Smooth muscle cell (in vitro differentiated cells): ENCODE measurements around the gene AGR3. TPM values are rescaled to one million over a fixed set of nuclear protein-coding genes. Genes with fewer than 3 reads are reported as not detected.

Experiments
- DNase-seq: peaks from one replicate; lab custom pipeline; 2025; ENCODE audit not compliant: unreplicated experiment; lab: John Stamatoyannopoulos, UW
- H2AFZ ChIP-seq: fragments of 200-600 bp; sonication (generic); 2 replicates; pipeline ENCODE4 v1.6.0; 2016; ENCODE audit warnings: antibody characterized with exemption, low read depth, mild to moderate bottlenecking
- H3F3A ChIP-seq: fragments of 200-600 bp; sonication (generic); 2 replicates; pipeline ENCODE4 v1.6.0; 2017; ENCODE audit warnings: antibody characterized with exemption, low read depth
- H3K27ac ChIP-seq: fragments of 200-600 bp; sonication (generic); 2 replicates; pipeline ENCODE4 v1.5.1; 2016; ENCODE audit warnings: low read depth, mild to moderate bottlenecking
- H3K27me3 ChIP-seq: fragments of 200-600 bp; sonication (generic); 2 replicates; pipeline ENCODE4 v1.6.1; 2016; ENCODE audit warnings: low read depth, mild to moderate bottlenecking
- H3K36me3 ChIP-seq: fragments of 200-600 bp; sonication (generic); 2 replicates; pipeline ENCODE4 v1.5.1; 2016; ENCODE audit warnings: low read depth
- H3K4me1 ChIP-seq: fragments of 200-600 bp; sonication (generic); 2 replicates; pipeline ENCODE4 v1.5.1; 2016; ENCODE audit warnings: low read depth
- H3K4me2 ChIP-seq: fragments of 200-600 bp; sonication (generic); 2 replicates; pipeline ENCODE4 v1.6.0; 2016; ENCODE audit warnings: mild to moderate bottlenecking
- H3K4me3 ChIP-seq: fragments of 200-600 bp; sonication (generic); 2 replicates; pipeline ENCODE4 v1.5.1; 2016; ENCODE audit warnings: mild to moderate bottlenecking
- H3K79me2 ChIP-seq: fragments of 200-600 bp; sonication (generic); 2 replicates; pipeline ENCODE4 v1.6.0; 2016; ENCODE audit warnings: low read depth, mild to moderate bottlenecking
- H3K9ac ChIP-seq: fragments of 200-600 bp; sonication (generic); 2 replicates; pipeline ENCODE4 v1.6.0; 2016; ENCODE audit warnings: low read depth
- H3K9me3 ChIP-seq: fragments of 200-600 bp; sonication (generic); replicated peaks from 2 replicates; pipeline ENCODE4 v1.5.1; 2016; ENCODE audit warnings: low read depth
- H4K20me1 ChIP-seq: fragments of 200-600 bp; sonication (generic); 2 replicates; pipeline ENCODE4 v1.6.0; 2016; ENCODE audit warnings: low read depth
- CTCF ChIP-seq: fragments of 200-600 bp; sonication (generic); IDR thresholded peaks from 2 replicates; pipeline ENCODE4 v1.5.1; 2017; ENCODE audit warnings: borderline replicate concordance, mild to moderate bottlenecking, antibody characterized with exemption; ENCODE audit not compliant: insufficient read depth, poor library complexity, severe bottlenecking
- WGBS: methylation state at CpG from one replicate; pipeline ENCODE4 v1.1.7; 2016; ENCODE audit warnings: low lambda C conversion rate; 5-methylcytosine and 5-hydroxymethylcytosine counted together
- polyA plus RNA-seq: library from polyadenylated mRNA; unstranded; fragments of >200 nt; fragmentation: Nextera tagmentation; extraction: Ambion mirVana; gene quantifications from 2 replicates; pipeline ENCODE4 v1.2.1, GENCODE V29; 2016
- total RNA-seq: library from RNA; depleted of rRNA; stranded (reverse); fragments of >200 nt; gene quantifications from 2 replicates; pipeline ENCODE4 v1.2.3, GENCODE V29; 2014

The AGR3 gene
- total and polyA plus RNA-seq, 2 experiments from 2014 or later = not detected

- Histone ChIP-seq H2AFZ (no peak overlapping the region), H3K79me2 (no peaks in the 10 kb centered on the region), H3K4me2 (no peak overlapping the region), H4K20me1 (no peaks in the 10 kb centered on the region), H3K27me3 (no peaks in the 10 kb centered on the region), H3K9me3 (no peaks in the 10 kb centered on the region), H3K9ac (no peak overlapping the region), H3K4me3 (no peak overlapping the region), H3K36me3 (no peaks in the 10 kb centered on the region), H3F3A (peaks cover 11% of the 10 kb centered on the region), H3K4me1 (peaks cover 11% of the 10 kb centered on the region), H3K27ac (no peak overlapping the region)
- TF ChIP-seq CTCF = no peak
- no peak for DNase-seq
- WGBS = 97% methylated on average over 4 of the region's 4 CpGs
Measured at GRCh38 chr7:16912540-16912939, 30.8 kb upstream of the AGR3 start.

- Histone ChIP-seq H4K20me1 (no peaks in the 10 kb centered on the region), H3K27ac (no peak overlapping the region), H3K36me3 (no peaks in the 10 kb centered on the region), H3K79me2 (no peaks in the 10 kb centered on the region), H3K27me3 (no peaks in the 10 kb centered on the region), H3K9me3 (no peaks in the 10 kb centered on the region), H3K9ac (no peak overlapping the region), H3F3A (no peaks in the 10 kb centered on the region), H3K4me1 (peaks cover 19% of the 10 kb centered on the region), H3K4me2 (no peak overlapping the region), H2AFZ (no peak overlapping the region), H3K4me3 (no peak overlapping the region)
- 71% methylated on average over 3 of the region's 3 CpGs for WGBS
- no peak for DNase-seq
- TF ChIP-seq CTCF = no peak
Measured at GRCh38 chr7:16908561-16908960, 26.8 kb upstream of the AGR3 start.

GRCh38 chr7:16905300-16906044 is 23.7 kb upstream of the AGR3 start:
- WGBS = 66% methylated on average over 5 of the region's 5 CpGs
- Histone ChIP-seq H4K20me1 (no peaks in the 10 kb centered on the region), H3K9me3 (no peaks in the 10 kb centered on the region), H3K4me2 (peak overlapping the region; percentile 73), H3K27me3 (no peaks in the 10 kb centered on the region), H3K36me3 (no peaks in the 10 kb centered on the region), H2AFZ (peak overlapping the region; percentile 40), H3K4me3 (peak overlapping the region; percentile 0), H3F3A (no peaks in the 10 kb centered on the region), H3K27ac (peak overlapping the region; percentile 75), H3K4me1 (peaks cover 19% of the 10 kb centered on the region), H3K79me2 (no peaks in the 10 kb centered on the region), H3K9ac (no peak overlapping the region)
- no peak for TF ChIP-seq CTCF
- no peak for DNase-seq

GRCh38 chr7:16904076-16904475 is 22.3 kb upstream of the AGR3 start:
- peak overlapping the region; percentile 75 for H3K27ac ChIP-seq
- no peak for TF ChIP-seq CTCF
- no peaks in the 10 kb centered on the region for H3F3A ChIP-seq
- no peaks in the 10 kb centered on the region for H3K79me2 ChIP-seq
- H3K9ac ChIP-seq = no peak overlapping the region
- H3K4me1 ChIP-seq = peaks cover 19% of the 10 kb centered on the region
- H3K36me3 ChIP-seq = no peaks in the 10 kb centered on the region
- peak overlapping the region; percentile 73 for H3K4me2 ChIP-seq
- WGBS = 54% methylated on average over 2 of the region's 2 CpGs
- H4K20me1 ChIP-seq = no peaks in the 10 kb centered on the region
- H2AFZ ChIP-seq = peak overlapping the region; percentile 91
- H3K27me3 ChIP-seq = no peaks in the 10 kb centered on the region
- DNase-seq = no peak
- H3K4me3 ChIP-seq = no peak overlapping the region
- no peaks in the 10 kb centered on the region for H3K9me3 ChIP-seq
